Measurements from ENCODE around the gene ARCN1.
"Not testable (repeated sequence)": the region's sequence is repeated elsewhere in the genome, so short reads cannot be mapped to it uniquely, and the experiment has no call there.

The ARCN1 gene

GRCh38 chr11:118605116-118605867, 33.1 kb downstream of the ARCN1 start:
- peaks cover 20% of the 10 kb centered on the region for H3K4me1 Mint-ChIP-seq
- H3K36me3 Mint-ChIP-seq, result peaks cover 24% of the 10 kb centered on the region
- no peak overlapping the region for H3K27ac Mint-ChIP-seq
- CTCF ChIA-PET, result interaction anchor here (0.6 to 4.9 kb wide), 3 partner anchors 9 to 321 kb away, joined by 3 to 46 read pairs (median 4); no protein-coding TSS in a partner anchor
- H3K4me3 Mint-ChIP-seq, result no peak overlapping the region
- H3K27me3 Mint-ChIP-seq, result peaks cover 54% of the 10 kb centered on the region
- no peak for DNase-seq
- H3K9me3 Mint-ChIP-seq, result no peaks in the 10 kb centered on the region

GRCh38 chr11:118606157-118606843, 34.1 kb downstream of the ARCN1 start:
- no peak for DNase-seq
- Mint-ChIP-seq H3K4me3 (peak overlapping the region; percentile 46), H3K27ac (no peak overlapping the region), H3K36me3 (peaks cover 20% of the 10 kb centered on the region), H3K4me1 (peaks cover 23% of the 10 kb centered on the region), H3K9me3 (no peaks in the 10 kb centered on the region), H3K27me3 (peaks cover 64% of the 10 kb centered on the region)
- CTCF ChIA-PET, result interaction anchor here (1.6 to 4.9 kb wide), 2 partner anchors 9 to 12 kb away, joined by 3 to 46 read pairs; no protein-coding TSS in a partner anchor

GRCh38 chr11:118606844-118607228, 34.6 kb downstream of the ARCN1 start:
- no peak overlapping the region for H3K27ac Mint-ChIP-seq
- H3K4me3 Mint-ChIP-seq, result peak overlapping the region; percentile 46
- peaks cover 24% of the 10 kb centered on the region for H3K4me1 Mint-ChIP-seq
- no peak for DNase-seq
- no peaks in the 10 kb centered on the region for H3K9me3 Mint-ChIP-seq
- H3K27me3 Mint-ChIP-seq, result peaks cover 65% of the 10 kb centered on the region
- CTCF ChIA-PET, result interaction anchor here (1.6 to 4.9 kb wide), 2 partner anchors 10 to 13 kb away, joined by 3 to 46 read pairs; no protein-coding TSS in a partner anchor
- H3K36me3 Mint-ChIP-seq, result peaks cover 15% of the 10 kb centered on the region

- Mint-ChIP-seq H3K4me3 (peak within 1 kb of the TSS; percentile 66), H3K27me3 (peaks cover 72% of the 10 kb centered on the region), H3K4me1 (peaks cover 24% of the 10 kb centered on the region), H3K9me3 (no peaks in the 10 kb centered on the region), H3K27ac (no peak within 1 kb of the TSS), H3K36me3 (peaks cover 9% of the 10 kb centered on the region)
- CTCF ChIA-PET, result interaction anchor here (1.0 to 4.9 kb wide), 4 partner anchors 10 to 164 kb away, joined by 3 to 46 read pairs (median 6); no protein-coding TSS in a partner anchor
- DNase-seq, result peak; percentile 59
Measured at GRCh38 chr11:118607401-118608359, 35.5 kb downstream of the ARCN1 start, which contains the start of gene PHLDB1. Gene PHLDB1 (plus strand): TSS chr11:118607615. CDS start chr11:118613837, 6,222 bp downstream.

GRCh38 chr11:118608360-118609227, 36.4 kb downstream of the ARCN1 start:
- H3K27ac Mint-ChIP-seq, result no peak overlapping the region

GRCh38 chr11:118609380-118610224, 37.4 kb downstream of the ARCN1 start:
- peak; percentile 42 for DNase-seq
- Mint-ChIP-seq H3K36me3 (no peaks in the 10 kb centered on the region), H3K4me1 (peaks cover 24% of the 10 kb centered on the region), H3K27ac (no peak overlapping the region), H3K27me3 (peaks cover 91% of the 10 kb centered on the region), H3K9me3 (no peaks in the 10 kb centered on the region), H3K4me3 (peak overlapping the region; percentile 66)
- CTCF ChIA-PET, result interaction anchor here (0.5 to 2.8 kb wide), 8 partner anchors 10 to 149 kb away, joined by 3 to 33 read pairs (median 4); partner anchors contain the start of gene ARCN1

More at GRCh38 chr11:118608360-118609227, 36.4 kb downstream of the ARCN1 start:
- Mint-ChIP-seq H3K9me3 (no peaks in the 10 kb centered on the region), H3K27me3 (peaks cover 81% of the 10 kb centered on the region), H3K4me1 (peaks cover 24% of the 10 kb centered on the region), H3K36me3 (peaks cover 4% of the 10 kb centered on the region), H3K4me3 (peak overlapping the region; percentile 66)
- CTCF ChIA-PET, result interaction anchor here (0.6 to 2.8 kb wide), 8 partner anchors 11 to 165 kb away, joined by 3 to 33 read pairs (median 4); partner anchors contain the start of gene ARCN1
- peak; percentile 79 for DNase-seq

GRCh38 chr11:118610225-118610772, 38.1 kb downstream of the ARCN1 start:
- no peak overlapping the region for H3K27ac Mint-ChIP-seq
- H3K27me3 Mint-ChIP-seq, result peaks cover 87% of the 10 kb centered on the region
- no peak for DNase-seq

GRCh38 chr11:118610773-118611432, 38.7 kb downstream of the ARCN1 start:
- Mint-ChIP-seq H3K9me3 (no peaks in the 10 kb centered on the region), H3K27ac (no peak overlapping the region)
- CTCF ChIA-PET, result interaction anchor here (0.7 to 2.8 kb wide), 6 partner anchors 10 to 38 kb away, joined by 3 to 33 read pairs (median 4); no protein-coding TSS in a partner anchor

More at GRCh38 chr11:118610225-118610772, 38.1 kb downstream of the ARCN1 start:
- Mint-ChIP-seq H3K4me3 (peak overlapping the region; percentile 66), H3K4me1 (peaks cover 24% of the 10 kb centered on the region), H3K9me3 (no peaks in the 10 kb centered on the region), H3K36me3 (no peaks in the 10 kb centered on the region)
- CTCF ChIA-PET, result interaction anchor here (2.8 kb wide), 1 partner anchor 16 kb away, joined by 33 read pairs; no protein-coding TSS in a partner anchor

GRCh38 chr11:118611433-118611795, 39.2 kb downstream of the ARCN1 start:
- not testable (repeated sequence) for H3K27ac Mint-ChIP-seq, H3K9me3 Mint-ChIP-seq, DNase-seq, H3K36me3 Mint-ChIP-seq
- H3K4me1 Mint-ChIP-seq, result peaks cover 24% of the 10 kb centered on the region
- peaks cover 76% of the 10 kb centered on the region for H3K27me3 Mint-ChIP-seq
- CTCF ChIA-PET, result interaction anchor here (0.7 to 2.1 kb wide), 7 partner anchors 9 to 466 kb away, joined by 3 to 23 read pairs (median 3); no protein-coding TSS in a partner anchor
- H3K4me3 Mint-ChIP-seq, result peak overlapping the region; percentile 43

More at GRCh38 chr11:118610773-118611432, 38.7 kb downstream of the ARCN1 start:
- Mint-ChIP-seq H3K4me1 (peaks cover 24% of the 10 kb centered on the region), H3K36me3 (no peaks in the 10 kb centered on the region), H3K4me3 (peak overlapping the region; percentile 43), H3K27me3 (peaks cover 81% of the 10 kb centered on the region)
- DNase-seq, result peak; percentile 87

- Mint-ChIP-seq H3K4me1 (peaks cover 20% of the 10 kb centered on the region), H3K4me3 (no peak overlapping the region), H3K27ac (no peak overlapping the region), H3K27me3 (peaks cover 66% of the 10 kb centered on the region), H3K9me3 (no peaks in the 10 kb centered on the region), H3K36me3 (no peaks in the 10 kb centered on the region)
- CTCF ChIA-PET, result interaction anchor here (1.2 to 2.1 kb wide), 7 partner anchors 10 to 467 kb away, joined by 3 to 23 read pairs (median 4); no protein-coding TSS in a partner anchor
- DNase-seq, result no peak
Measured at GRCh38 chr11:118612378-118612777, 40.2 kb downstream of the ARCN1 start.

GRCh38 chr11:118614511-118614910, 42.3 kb downstream of the ARCN1 start:
- no peaks in the 10 kb centered on the region for H3K36me3 Mint-ChIP-seq
- H3K27me3 Mint-ChIP-seq, result peaks cover 59% of the 10 kb centered on the region
- CTCF ChIA-PET, result interaction anchor here (1.1 to 1.2 kb wide), 2 partner anchors 9 to 20 kb away, joined by 4 to 7 read pairs; no protein-coding TSS in a partner anchor
- no peak overlapping the region for H3K4me3 Mint-ChIP-seq
- no peak for DNase-seq
- no peaks in the 10 kb centered on the region for H3K9me3 Mint-ChIP-seq
- no peak overlapping the region for H3K27ac Mint-ChIP-seq
- peaks cover 9% of the 10 kb centered on the region for H3K4me1 Mint-ChIP-seq
